TTC549 (cell line): Measurements from ENCODE around the gene TNRC6C.
"Not testable (repeated sequence)": the region's sequence is repeated elsewhere in the genome, so short reads cannot be mapped to it uniquely, and the experiment has no call there.

ENCODE experiments used
- FAIRE-seq: peaks from 2 replicates; lab custom pipeline; 2012; peaks lifted over from hg19 to GRCh38; lab: Jason Lieb, UNC

Gene TNRC6C

DNA sequence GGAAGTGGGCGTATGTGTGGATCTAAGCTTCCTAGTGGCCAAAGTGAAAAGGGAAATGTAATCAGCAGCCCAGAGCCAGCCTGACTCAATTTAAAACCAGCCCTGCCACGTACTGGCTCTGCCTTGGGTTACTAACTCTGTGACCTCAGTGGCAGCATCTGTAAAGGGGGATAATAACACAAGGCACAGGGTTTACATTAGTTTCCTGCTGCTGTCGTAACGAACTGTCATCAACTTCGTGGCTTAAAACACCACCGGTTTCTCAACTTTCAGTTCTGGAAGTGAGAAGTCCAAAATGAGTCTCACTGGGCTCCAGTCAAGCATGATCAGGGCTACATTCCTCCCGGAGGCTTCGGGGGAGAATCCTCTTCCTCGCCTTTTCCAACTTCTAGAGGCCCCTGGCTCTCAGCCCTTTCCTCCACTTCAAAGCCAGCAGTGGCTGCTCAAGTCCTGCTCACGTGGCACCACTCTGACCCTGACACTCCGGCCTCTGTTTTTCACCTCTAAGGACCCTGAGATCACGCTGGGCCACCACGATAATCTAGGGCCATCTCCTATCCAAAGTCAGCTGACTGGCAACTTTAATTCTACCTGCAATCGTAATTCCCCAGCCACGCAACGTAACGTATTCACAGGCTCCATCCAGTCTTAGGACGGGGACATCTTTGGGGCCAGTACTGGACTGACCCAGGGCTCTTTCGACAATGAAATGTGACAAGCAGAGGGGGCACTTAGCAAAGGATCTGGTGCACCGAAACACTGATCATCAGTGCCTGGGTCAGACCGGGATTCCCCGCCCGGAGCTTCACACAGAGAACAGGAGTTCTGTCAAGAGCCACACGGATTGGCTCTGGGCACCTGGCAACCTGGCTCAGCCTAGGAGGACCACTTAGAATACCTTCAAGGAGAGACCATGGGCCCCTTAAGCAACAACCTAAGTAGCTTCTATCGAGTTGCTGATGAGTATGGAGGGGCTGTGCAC lies 155.6 kb downstream of the TNRC6C start:
- no peak for FAIRE-seq

GRCh38 chr17:78114831-78115723 lies 156.6 kb downstream of the TNRC6C start:
- FAIRE-seq = no peak

DNA sequence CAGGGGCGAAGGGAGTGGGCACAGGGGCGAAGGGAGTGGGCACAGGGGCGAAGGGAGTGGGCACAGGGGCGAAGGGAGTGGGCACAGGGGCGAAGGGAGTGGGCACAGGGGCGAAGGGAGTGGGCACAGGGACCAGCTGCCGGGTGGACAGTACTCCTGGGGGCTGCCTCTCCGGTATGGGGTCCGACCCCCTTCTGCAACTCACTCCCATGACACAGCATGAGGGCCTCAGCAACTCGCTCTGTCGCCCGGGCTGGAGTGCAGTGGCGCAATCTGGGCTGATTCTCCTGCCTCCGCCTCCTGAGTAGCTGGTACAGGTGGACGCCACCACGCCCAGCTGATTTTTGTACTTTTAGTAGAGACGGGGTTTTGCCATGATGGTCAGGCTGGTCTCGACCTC lies 157.3 kb downstream of the TNRC6C start:
- FAIRE-seq = not testable (repeated sequence)

GRCh38 chr17:78116411-78116810 lies 157.9 kb downstream of the TNRC6C start:
- no peak for FAIRE-seq

DNA sequence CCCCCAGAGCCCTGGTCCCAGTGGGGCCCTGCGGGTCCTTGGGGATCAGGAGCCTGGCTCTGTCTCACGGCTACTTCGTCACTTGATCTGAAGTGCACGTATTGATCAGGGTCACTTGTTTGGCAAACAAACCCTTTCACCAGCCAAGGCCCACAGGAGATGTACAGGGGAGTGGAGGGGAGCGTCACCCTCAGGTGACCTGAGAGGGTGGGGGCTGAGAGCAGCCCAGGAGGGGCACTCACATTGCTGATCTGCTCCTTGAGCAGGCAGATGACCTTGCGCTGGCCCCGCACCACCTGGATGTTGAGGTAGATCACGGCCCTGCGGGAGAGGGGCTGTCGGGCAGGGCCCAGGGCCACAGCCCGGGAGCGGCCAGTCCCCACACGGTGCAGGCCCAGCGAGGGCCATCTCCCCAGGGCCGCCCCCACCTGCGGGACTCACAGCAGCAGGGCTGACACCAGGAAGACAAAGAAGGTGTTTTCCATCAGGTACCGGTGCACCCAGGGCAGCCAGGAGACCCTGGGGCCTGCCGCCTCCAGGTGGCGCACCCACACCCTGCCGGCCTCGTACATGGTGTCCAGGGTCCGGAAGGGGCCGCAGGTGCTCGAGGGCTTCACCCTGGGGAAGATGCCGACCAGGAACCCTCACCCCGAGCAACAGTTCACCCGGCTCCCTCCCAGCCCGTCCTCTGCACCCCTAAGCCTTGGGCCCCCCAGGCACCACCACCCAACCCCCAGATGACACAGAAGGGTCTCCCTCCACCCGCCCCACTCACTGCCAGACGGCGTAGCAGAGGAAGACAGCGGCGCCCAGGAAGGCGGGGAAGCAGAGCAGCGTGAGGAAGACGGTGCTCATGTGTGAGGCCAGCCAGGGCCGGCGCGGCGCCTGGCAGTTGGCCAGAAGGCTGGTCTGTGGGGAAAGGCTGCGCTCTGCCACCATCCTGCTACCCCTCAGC lies 158.8 kb downstream of the TNRC6C start:
- no peak for FAIRE-seq

GRCh38 chr17:78118801-78119241 lies 160.3 kb downstream of the TNRC6C start:
- FAIRE-seq = no peak

- no peak for FAIRE-seq
Observed at GRCh38 chr17:78120537-78120936, 162.0 kb downstream of the TNRC6C start.

- no peak for FAIRE-seq
Observed at GRCh38 chr17:78120971-78121800, 162.7 kb downstream of the TNRC6C start.

GRCh38 chr17:78121801-78122215 lies 163.3 kb downstream of the TNRC6C start:
- FAIRE-seq = no peak

DNA sequence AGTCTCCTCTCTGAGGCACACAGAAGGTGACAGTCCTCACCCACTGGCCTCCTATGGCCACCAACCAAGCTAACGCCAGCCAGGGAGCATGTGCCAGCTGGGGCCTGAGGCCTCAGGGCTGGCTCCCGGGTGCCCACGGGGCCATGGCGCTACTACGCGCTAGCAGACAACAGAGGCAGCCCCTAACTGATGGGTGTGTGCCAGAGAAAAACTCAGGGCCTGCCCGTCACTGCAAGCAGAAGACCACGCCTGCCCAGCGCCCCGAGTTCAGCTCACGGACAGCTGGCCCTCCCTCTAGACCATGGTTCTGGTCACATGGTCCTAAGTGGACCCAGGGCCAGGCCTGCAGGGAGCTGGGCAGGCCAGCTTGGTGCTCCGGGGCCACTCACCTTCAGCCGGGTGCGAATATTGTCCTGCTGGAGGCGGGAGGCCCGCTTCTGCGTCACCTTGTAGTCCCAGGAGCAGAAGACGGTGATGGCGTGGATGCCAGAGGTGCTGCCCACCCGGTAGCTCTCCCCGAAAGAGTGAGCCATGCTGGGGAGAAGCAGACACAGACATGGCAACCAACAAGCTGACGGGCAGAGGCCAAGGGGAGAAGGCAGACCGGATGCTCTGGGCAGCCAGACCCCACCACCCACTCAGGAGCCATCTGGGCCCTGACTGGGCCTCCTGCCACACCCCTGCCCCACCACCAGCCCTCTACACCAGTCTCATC lies 163.9 kb downstream of the TNRC6C start:
- no peak for FAIRE-seq

DNA sequence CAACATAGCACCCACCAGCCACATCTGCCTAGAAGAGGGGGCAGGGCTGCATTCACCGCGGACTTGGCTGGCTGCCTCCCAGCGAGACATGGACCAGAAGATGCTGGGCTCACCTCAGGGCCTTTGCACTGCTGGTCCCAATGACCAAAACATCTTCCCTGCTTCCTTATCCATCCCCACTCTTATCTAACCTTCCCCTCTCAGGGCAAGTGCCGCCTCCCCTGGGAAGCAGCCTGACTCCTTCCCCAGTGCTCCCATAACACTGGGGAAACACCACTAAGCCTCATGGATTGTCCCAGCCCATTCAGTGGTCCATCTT lies 164.4 kb downstream of the TNRC6C start:
- FAIRE-seq = no peak

DNA sequence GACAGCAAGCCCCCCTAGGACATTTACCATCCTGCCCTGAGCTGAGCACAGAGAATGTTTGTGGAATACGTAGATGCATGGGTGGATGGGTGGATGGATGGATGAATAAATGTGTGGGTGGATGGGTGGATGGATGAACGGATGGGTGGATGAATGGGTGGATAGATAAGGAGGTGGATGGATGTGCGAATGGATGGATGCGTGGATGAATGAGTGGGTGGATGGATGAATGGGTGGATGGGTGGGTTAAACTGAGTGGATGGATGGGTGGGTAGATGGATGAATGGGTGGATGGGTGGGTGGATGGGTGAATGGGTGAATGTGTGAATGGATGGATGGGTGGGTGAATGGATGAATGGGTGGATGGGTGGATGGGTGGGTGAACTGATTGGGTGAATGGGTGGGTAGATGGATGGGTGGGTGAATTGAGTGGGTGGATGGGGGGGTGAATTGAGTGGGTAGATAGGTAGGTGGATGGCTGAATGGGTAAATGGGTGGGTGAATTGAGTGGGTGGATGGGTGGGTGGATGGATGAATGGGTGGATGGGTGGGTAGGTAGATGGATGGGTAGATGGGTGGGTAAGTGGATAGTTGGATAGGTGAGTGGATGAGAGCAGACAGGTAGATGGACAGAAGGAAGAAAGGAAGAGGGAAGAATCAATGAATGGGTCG lies 164.9 kb downstream of the TNRC6C start:
- FAIRE-seq = no peak

DNA sequence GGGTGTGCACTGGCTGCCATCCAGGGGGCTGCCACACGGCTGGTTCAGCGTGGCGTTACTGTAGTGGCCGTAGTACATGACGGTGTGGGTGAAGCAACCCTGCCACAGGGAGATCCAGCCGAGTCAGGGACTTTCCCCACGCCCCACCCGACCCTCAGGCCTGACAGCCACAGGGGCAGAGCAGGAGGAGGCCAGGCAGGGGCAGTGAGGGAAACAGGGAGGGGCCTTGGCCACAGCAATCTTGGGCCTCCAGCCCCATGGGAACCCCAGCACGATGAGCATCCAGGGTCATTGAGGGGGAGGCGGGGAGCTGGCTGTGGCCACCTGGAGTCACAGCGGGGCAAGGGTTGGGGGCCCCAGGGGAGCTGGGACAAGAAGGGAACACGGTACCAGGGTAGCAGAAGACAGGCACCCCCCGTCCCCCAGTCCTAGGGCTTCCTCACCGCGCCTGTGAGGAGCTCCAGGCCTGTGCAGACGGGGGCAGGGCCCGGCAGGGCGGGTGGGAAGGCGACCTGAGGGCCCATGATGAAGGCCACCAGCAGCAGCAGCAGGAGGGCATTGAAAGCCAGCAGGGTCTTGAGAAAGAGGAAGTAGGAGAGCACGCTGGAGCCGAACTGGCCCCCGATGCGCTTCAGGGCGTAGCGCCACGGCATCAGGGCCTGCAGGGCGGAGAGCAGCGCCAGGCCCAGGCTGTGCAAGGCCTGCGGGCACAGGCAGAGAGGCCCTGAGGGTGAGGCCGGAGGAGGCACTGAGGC lies 165.8 kb downstream of the TNRC6C start:
- no peak for FAIRE-seq

DNA sequence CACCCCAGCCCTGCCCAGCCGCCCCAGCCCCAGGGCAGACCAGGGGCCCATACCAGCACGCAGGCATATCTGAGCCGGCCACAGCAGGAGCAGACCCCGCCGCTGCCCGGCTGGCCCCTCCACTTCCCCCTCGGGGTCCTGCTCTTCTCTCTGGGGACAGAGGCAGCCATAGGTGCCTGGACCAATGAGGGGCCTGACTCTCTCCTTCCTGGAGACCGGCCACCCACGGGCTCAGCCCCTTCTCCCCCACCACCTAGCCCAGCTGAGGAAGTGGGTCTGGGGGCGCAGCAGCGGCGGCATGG lies 166.3 kb downstream of the TNRC6C start:
- FAIRE-seq = no peak

GRCh38 chr17:78125138-78125913 lies 166.8 kb downstream of the TNRC6C start:
- FAIRE-seq = no peak

GRCh38 chr17:78125976-78126894 lies 167.7 kb downstream of the TNRC6C start:
- FAIRE-seq = no peak

GRCh38 chr17:78126895-78127238 lies 168.4 kb downstream of the TNRC6C start:
- FAIRE-seq = no peak
